ENCODE results near the gene HDAC9.

HDAC9 gene

DNA sequence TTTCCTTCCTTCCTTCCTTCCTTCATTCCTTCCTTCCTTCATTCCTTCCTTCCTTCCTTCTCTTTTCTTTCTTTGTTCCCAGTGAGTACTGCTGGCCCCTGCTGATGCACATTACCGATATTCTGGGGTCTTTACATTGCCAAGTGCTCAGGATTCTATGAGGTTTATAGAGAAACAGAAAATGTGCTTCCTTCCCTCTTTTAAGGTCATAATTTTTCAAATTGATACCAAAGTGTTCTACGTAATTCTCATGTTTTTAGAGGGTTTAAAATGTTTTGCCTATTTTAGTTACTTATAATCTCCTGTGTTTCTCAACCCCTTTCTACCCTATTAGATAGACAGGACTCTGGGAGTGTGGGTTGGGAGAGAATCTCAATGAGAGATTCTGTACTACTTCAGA is 291.2 kb downstream of the HDAC9 start:
- no peak for TF ChIP-seq FOXP2 (optimal IDR thresholded peaks at IDR 0.05; ENCODE audit: borderline replicate concordance, extremely low read depth, extremely low read length, insufficient read depth)
- TF ChIP-seq, protein P1, sequence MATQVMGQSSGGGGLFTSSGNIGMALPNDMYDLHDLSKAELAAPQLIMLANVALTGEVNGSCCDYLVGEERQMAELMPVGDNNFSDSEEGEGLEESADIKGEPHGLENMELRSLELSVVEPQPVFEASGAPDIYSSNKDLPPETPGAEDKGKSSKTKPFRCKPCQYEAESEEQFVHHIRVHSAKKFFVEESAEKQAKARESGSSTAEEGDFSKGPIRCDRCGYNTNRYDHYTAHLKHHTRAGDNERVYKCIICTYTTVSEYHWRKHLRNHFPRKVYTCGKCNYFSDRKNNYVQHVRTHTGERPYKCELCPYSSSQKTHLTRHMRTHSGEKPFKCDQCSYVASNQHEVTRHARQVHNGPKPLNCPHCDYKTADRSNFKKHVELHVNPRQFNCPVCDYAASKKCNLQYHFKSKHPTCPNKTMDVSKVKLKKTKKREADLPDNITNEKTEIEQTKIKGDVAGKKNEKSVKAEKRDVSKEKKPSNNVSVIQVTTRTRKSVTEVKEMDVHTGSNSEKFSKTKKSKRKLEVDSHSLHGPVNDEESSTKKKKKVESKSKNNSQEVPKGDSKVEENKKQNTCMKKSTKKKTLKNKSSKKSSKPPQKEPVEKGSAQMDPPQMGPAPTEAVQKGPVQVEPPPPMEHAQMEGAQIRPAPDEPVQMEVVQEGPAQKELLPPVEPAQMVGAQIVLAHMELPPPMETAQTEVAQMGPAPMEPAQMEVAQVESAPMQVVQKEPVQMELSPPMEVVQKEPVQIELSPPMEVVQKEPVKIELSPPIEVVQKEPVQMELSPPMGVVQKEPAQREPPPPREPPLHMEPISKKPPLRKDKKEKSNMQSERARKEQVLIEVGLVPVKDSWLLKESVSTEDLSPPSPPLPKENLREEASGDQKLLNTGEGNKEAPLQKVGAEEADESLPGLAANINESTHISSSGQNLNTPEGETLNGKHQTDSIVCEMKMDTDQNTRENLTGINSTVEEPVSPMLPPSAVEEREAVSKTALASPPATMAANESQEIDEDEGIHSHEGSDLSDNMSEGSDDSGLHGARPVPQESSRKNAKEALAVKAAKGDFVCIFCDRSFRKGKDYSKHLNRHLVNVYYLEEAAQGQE (IDR thresholded peaks at IDR 0.05; ENCODE audit: insufficient read depth in 1 of 2, low read depth in 2 of 2, low read length in 2 of 2) = no peak
- no peak for TF ChIP-seq TAF1 (IDR thresholded peaks at IDR 0.05; ENCODE audit: borderline replicate concordance, insufficient read depth, low read length)
- TF ChIP-seq SIN3A (IDR thresholded peaks at IDR 0.05; ENCODE audit: borderline replicate concordance, insufficient read depth, low read length) = no peak
- no peak for TF ChIP-seq POLR2AphosphoS5 (IDR thresholded peaks at IDR 0.05; ENCODE audit: low read depth, low read length)

DNA sequence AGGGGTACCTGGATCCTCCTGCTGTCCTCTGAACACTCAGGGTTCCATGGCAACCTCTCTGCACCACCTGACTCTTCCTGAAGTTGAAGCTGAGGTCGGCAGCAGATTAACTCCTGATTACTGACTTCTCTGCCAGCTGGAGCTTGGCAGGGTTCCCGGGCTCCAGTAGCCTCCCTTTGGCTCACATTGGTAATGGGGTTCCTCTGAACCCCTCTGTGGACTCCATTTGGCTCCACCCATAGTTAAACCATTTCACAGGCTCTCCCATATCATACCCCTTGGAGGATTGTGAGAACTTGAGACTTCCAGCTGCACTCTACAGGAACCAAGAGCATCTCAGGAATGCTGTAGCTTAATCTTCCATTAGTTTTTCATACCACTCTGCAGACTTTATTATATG is 292.5 kb downstream of the HDAC9 start:
- TF ChIP-seq FOXP2 (optimal IDR thresholded peaks at IDR 0.05; ENCODE audit: borderline replicate concordance, extremely low read depth, extremely low read length, insufficient read depth) (no peak), TAF1 (IDR thresholded peaks at IDR 0.05; ENCODE audit: borderline replicate concordance, insufficient read depth, low read length) (no peak), POLR2AphosphoS5 (IDR thresholded peaks at IDR 0.05; ENCODE audit: low read depth, low read length) (no peak), SIN3A (IDR thresholded peaks at IDR 0.05; ENCODE audit: borderline replicate concordance, insufficient read depth, low read length) (no peak)
- TF ChIP-seq, protein P1 (IDR thresholded peaks at IDR 0.05; ENCODE audit: insufficient read depth in 1 of 2, low read depth in 2 of 2, low read length in 2 of 2) = no peak

DNA sequence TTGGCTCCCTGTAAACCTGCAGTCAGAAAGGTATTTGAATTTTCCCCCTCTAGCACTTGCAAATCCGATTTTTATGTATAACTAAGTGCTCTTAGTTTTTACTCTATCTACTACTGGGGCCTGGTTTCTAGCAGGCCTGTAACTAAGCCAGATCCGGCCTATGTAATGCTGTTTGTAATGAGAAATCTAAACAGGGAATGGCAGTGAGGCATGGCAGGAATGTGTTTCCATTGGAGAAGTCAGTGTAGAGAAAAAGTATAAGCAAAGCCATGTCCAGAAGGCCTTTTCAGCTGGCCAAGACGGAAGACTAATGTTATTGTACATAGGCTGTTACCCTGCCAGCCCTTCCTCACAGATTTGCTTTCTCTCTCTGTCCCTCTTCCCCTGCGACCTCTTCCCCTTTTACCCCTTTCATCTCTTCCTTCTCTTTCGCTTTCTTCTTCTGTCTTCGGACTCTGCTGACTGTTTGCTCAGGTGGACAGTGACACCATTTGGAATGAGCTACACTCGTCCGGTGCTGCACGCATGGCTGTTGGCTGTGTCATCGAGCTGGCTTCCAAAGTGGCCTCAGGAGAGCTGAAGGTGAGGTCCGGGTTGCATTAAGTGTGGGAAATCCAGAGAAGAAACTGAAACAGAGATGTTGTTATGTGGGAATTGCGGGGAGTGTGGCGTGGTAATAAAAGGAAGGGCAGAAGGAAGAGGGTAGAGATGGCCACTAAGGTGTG is 297.5 kb downstream of the HDAC9 start:
- TF ChIP-seq POLR2AphosphoS5 (IDR thresholded peaks at IDR 0.05; ENCODE audit: low read depth, low read length) (no peak), FOXP2 (optimal IDR thresholded peaks at IDR 0.05; ENCODE audit: borderline replicate concordance, extremely low read depth, extremely low read length, insufficient read depth) (no peak), TAF1 (IDR thresholded peaks at IDR 0.05; ENCODE audit: borderline replicate concordance, insufficient read depth, low read length) (no peak), SIN3A (IDR thresholded peaks at IDR 0.05; ENCODE audit: borderline replicate concordance, insufficient read depth, low read length) (no peak)
- TF ChIP-seq, protein P1 (IDR thresholded peaks at IDR 0.05; ENCODE audit: insufficient read depth in 1 of 2, low read depth in 2 of 2, low read length in 2 of 2) = no peak

DNA sequence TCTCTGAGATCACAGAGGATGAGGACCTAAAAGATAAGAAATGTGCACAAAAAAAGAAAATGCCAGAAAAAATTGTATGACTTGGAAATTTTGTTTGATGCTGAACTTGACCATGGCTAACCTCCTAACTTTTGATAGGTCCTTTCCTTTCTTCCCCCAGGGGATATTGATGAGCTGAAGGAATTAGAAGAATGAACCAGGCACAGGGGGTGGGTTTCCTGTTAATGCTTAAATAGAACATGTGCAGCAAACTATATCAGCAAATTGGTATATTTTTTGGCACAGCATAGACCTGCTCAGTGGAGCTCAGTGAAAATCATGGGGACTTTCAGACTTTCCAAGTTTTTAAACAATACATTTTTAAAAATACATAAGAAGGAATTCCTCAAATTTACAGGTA is 300.7 kb downstream of the HDAC9 start:
- TF ChIP-seq FOXP2 (optimal IDR thresholded peaks at IDR 0.05; ENCODE audit: borderline replicate concordance, extremely low read depth, extremely low read length, insufficient read depth) (no peak), SIN3A (IDR thresholded peaks at IDR 0.05; ENCODE audit: borderline replicate concordance, insufficient read depth, low read length) (no peak), POLR2AphosphoS5 (IDR thresholded peaks at IDR 0.05; ENCODE audit: low read depth, low read length) (no peak)
- TF ChIP-seq, protein P1 (IDR thresholded peaks at IDR 0.05; ENCODE audit: insufficient read depth in 1 of 2, low read depth in 2 of 2, low read length in 2 of 2) = no peak

Data from PFSK-1 (cell line).